MG63 (cell line): ENCODE data around the gene TMEM127. TPM values are rescaled to one million over a fixed set of nuclear protein-coding genes. Genes with fewer than 3 reads are reported as not detected.
"Not testable (repeated sequence)": the region's sequence is repeated elsewhere in the genome, so short reads cannot be mapped to it uniquely, and the experiment has no call there.

Experiments used
- DNase-seq: peaks from one replicate; pipeline ENCODE4 v3.0.0-alpha.2; 2020
- H3K27me3 ChIP-seq: fragments of 250-450 bp; sonication (Bioruptor Pico); 2 replicates; pipeline ENCODE4 v1.5.1; 2020; ENCODE audit warnings: mild to moderate bottlenecking, moderate library complexity
- H3K36me3 ChIP-seq: fragments of 250-450 bp; sonication (Bioruptor Pico); 2 replicates; pipeline ENCODE4 v1.5.1; 2020; ENCODE audit warnings: mild to moderate bottlenecking, moderate library complexity
- H3K4me3 ChIP-seq: fragments of 250-450 bp; sonication (Bioruptor Pico); 2 replicates; pipeline ENCODE4 v1.5.1; 2020; ENCODE audit warnings: mild to moderate bottlenecking, moderate library complexity
- H3K9me3 ChIP-seq: fragments of 250-450 bp; sonication (Bioruptor Pico); 2 replicates; pipeline ENCODE4 v1.5.1; 2020; ENCODE audit warnings: mild to moderate bottlenecking, moderate library complexity
- total RNA-seq: library from RNA; depleted of rRNA; stranded (reverse); fragments of >200 nt; shearing (Covaris generic); gene quantifications from 2 replicates; pipeline ENCODE4 v1.2.3, GENCODE V29; 2014; ENCODE audit warnings: low replicate concordance

Gene TMEM127
- total RNA-seq, 1 experiment from 2014 or later, result 7.3 TPM

DNA sequence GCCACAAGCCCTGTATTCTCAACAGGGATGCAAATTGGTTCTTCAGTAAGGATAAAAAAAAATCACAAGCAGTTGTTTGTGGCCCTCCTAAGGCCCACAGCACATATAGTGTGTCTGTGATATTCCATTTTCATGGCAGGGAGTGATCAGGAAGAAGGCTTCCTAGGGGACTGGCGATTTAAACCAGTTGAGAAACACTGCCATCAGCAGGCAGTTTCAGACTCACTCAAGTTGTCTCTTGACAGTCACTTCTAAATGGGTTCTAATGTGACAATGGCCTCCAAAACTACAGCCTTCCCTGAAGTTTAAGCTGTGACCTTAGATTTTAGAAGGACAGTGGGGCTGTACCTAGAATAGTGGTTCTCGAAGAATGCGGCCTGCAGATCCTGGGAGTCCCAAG lies 6.2 kb upstream of the TMEM127 start:
- peaks cover 73% of the 10 kb centered on the region for H3K36me3 ChIP-seq
- H3K9me3 ChIP-seq, result no peaks in the 10 kb centered on the region
- no peak overlapping the region for H3K4me3 ChIP-seq
- no peak for DNase-seq
- H3K27me3 ChIP-seq, result no peaks in the 10 kb centered on the region

DNA sequence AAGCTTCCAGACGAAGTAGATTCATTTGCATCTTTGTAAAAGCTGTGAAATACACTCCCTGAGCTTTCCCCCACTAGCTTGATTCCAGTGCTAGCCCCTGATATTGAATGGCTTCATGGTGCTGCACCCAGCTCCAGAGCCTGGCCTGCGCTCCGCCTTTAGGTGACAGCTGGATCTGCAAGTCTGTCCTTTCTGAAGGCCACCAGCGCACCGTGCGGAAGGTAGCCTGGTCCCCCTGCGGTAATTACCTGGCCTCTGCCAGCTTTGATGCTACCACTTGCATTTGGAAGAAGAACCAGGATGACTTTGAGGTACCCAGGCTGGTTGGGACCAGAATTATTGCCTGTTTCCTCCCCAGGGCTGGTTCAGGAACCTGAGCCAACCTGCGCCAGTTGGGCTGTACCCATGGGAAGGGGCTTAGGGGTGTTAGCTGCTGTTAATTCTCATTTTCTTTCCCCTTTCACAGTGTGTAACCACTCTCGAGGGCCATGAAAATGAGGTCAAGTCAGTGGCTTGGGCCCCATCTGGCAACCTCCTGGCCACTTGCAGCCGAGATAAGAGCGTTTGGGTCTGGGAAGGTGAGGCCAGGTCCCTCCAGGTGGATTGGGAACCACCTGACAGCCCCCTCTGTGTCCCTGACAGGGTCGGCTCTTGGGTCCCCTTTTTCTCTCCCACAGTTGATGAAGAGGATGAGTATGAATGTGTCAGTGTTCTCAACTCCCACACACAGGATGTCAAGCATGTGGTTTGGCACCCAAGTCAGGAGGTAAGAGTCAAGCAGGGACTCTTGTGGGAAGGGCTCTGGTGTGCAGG lies 1.6 kb upstream of the TMEM127 start:
- peaks cover 62% of the 10 kb centered on the region for H3K36me3 ChIP-seq
- no peaks in the 10 kb centered on the region for H3K27me3 ChIP-seq
- H3K4me3 ChIP-seq, result peak overlapping the region; percentile 99
- DNase-seq, result peak; percentile 31
- no peaks in the 10 kb centered on the region for H3K9me3 ChIP-seq

DNA sequence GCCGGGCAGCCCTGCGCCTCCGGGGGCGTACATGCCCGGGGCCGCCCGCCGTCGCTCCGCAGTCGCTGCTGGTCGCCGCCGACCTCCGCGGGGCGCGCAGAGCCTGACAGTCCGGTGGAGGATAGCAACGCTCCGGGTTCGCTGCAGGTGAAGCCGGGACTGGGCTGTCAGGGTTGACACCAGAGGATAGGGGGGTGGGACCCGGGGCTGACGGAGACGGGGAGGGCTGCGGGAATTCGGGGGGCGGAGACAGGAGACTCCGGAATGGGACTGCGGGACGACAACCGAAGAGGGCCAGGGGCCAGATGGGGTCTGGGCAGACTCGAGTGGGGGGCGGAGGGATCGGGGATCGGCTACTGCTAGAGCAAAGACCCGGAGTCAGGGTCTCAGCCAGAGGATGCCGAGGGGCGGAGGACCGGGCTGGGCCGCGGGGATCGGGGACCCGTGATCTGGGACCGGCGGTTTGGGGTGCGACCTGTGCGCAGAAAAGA lies 403 bp downstream of the TMEM127 start:
- H3K27me3 ChIP-seq, result no peaks in the 10 kb centered on the region
- no peaks in the 10 kb centered on the region for H3K9me3 ChIP-seq
- H3K4me3 ChIP-seq, result peak overlapping the region; percentile 99
- H3K36me3 ChIP-seq, result peaks cover 51% of the 10 kb centered on the region
- peak; percentile 32 for DNase-seq

DNA sequence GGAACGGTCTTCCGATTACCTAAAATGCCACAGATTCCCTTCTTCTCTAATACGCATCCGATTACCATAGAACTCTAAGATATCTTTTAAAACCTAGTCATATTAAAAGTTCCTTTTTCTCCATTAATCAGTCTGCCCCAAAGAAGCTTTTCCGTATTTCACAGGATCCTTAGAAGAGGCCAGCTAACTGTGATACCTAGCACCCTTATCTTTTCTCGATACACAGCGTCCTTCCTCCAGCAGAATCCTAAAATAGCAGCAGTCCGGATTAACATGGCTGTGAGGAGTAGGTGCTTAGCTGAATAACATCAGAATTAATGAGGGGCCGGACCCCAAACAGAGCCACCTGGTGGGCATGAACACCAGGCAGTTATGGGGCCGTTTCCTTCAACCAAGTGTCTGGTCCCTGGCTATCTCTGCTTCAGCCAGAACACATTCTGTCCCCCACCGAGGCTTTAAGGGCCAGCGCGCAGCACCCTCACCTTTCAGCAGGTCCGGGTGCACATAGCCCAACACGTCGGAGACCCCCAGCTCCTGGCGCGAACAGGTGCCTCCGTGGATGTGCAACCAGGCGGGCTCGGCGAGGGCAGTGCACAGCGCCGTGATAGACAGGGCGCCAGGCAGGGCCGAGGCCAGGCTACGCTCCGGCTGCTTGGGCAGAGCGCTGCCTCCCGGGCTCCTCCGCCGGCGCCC lies 995 bp downstream of the TMEM127 start:
- peak overlapping the region; percentile 99 for H3K4me3 ChIP-seq
- H3K9me3 ChIP-seq, result no peaks in the 10 kb centered on the region
- no peaks in the 10 kb centered on the region for H3K27me3 ChIP-seq
- H3K36me3 ChIP-seq, result peaks cover 48% of the 10 kb centered on the region
- no peak for DNase-seq

DNA sequence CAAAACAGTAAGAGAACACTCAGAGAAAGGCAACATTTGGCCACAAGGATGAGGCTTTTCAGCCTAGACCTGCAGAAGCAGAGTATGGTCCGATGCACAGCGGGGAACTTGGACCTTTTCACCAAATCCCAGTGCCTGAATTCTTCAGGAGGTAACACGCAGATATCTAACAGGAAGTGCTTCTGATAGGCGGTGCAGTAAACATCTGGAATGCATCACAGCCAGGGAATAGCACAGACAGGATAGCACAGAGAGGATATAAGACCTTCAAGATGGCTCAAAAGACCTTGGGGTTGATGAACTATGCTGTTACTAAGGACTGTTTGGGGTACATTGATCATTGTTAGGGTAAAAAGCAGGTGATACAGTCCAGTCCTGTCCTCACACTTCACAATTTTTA lies 1.7 kb downstream of the TMEM127 start:
- Histone ChIP-seq H3K36me3 (peaks cover 48% of the 10 kb centered on the region), H3K9me3 (no peaks in the 10 kb centered on the region), H3K4me3 (no peak overlapping the region; the same call in 1 of the 2 replicates), H3K27me3 (no peaks in the 10 kb centered on the region)
- DNase-seq, result no peak

DNA sequence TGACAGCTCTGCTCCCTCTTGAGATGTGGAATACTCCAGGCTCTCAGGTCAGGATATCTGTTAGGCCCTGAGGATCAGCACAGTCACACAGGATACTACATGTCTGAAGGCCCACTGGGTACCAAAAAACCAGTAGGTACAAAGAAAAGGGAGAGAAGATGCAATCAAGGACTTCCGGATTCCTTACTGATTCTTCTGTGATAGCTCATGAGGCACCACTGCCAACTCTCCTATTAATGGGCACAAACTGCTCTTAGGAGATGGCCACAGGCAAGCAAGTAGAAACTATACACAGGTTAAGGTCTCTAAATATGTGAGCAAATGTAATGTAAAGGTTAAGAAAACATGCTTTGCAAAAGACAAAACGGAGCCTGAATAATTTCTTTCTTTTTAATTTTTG lies 3.5 kb downstream of the TMEM127 start:
- H3K9me3 ChIP-seq, result no peaks in the 10 kb centered on the region
- H3K27me3 ChIP-seq, result no peaks in the 10 kb centered on the region
- no peak for DNase-seq
- H3K4me3 ChIP-seq, result no peak overlapping the region
- peaks cover 32% of the 10 kb centered on the region for H3K36me3 ChIP-seq

DNA sequence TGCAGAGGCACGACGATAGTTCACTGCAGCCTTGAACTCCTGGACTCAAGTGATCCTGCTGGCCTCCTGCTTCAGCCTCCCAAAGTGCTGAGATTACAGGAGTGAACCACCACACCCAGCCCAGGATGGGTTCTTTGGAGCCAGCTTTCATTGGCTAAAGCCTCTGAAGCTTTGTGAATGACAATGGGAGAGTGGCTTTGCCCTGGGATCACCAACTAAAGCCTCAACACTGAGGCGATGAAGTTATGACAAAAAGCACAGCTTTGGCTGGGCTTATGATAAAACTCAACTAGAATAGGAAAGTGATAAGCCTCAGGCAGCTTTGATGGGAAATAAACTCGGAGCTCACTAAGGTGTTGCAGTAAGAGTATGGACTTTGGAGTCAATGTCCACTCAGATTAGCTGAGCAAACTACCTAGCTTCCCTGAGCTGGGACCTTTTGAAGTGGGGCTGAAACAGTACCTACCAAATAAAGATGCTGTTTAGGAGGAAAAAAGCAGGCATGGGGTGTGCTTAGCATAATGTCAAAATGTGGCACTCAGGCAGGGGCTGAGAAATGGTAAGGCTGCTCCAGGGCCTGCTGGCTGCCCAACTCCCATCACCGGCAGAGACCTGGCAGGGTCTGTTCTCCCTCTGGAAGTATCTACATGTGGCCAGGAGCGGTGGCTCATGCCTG lies 4.3 kb downstream of the TMEM127 start:
- H3K27me3 ChIP-seq, result no peaks in the 10 kb centered on the region
- H3K36me3 ChIP-seq, result peaks cover 32% of the 10 kb centered on the region
- H3K4me3 ChIP-seq, result no peak overlapping the region
- DNase-seq, result no peak
- H3K9me3 ChIP-seq, result no peaks in the 10 kb centered on the region

DNA sequence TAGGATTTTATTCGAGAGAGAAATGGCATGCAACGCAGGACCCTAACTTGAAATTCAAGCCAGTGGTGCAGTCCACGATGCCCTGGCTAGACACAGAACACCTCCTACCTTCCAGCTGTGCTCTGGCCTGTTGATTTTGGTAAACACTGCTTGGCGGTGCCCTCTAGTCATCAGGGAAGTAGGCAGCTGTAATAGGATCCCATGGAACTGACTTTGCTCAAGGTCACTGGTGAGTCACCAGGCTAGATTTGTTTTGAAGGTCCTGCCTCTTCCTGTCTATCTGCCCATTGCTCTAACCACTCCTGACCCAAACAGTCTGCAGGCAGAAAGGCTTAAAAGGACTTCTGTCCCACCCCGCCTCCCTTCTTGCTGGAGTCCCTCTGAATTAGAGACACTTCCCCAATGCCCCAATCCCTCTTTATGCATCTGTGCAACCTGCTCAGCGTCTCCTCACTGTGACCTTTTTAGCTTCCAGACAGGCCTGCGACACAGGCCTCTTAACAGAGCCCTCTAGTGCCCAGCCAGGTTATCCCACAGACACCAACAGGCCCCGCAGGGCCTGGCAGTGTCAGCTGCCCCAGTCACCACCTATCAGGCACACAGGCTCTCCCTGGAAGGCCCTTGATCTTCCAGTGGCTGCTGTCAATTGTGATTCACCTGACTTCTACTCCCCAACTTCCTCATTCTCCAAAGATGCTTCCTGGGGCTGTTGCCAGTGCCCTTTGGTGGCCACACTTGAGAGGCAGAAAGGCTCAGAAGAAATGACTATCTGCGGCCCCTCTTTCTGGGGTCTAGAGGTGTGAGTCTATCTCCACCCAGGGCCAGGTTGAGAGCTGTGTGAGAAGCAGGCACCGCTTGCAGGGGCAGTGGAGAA lies 5.2 kb downstream of the TMEM127 start:
- no peaks in the 10 kb centered on the region for H3K9me3 ChIP-seq
- H3K4me3 ChIP-seq, result no peak overlapping the region
- H3K36me3 ChIP-seq, result peaks cover 29% of the 10 kb centered on the region
- peak; percentile 82 for DNase-seq
- no peaks in the 10 kb centered on the region for H3K27me3 ChIP-seq

DNA sequence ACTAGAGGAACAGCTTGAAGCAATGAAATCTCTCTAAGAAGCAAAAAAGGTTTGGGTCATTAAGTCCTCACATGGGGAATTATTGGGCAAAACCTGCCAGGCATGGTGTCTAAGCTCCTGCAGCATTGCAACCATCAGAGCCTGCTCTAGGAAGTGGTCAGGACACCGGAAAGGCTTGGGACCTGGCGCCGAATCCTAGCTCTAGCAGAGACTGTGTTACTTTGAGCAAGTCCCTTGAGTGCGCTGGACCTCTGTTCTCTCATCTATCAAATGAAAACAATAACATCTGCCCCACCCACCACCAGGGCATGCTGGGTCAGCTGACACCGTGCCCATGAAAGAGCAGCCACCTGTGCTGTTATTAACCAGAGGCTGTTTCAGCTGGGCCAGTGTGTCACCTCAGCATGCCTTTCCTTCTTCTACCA lies 6.3 kb downstream of the TMEM127 start:
- Histone ChIP-seq H3K4me3 (no peak overlapping the region), H3K27me3 (no peaks in the 10 kb centered on the region), H3K9me3 (no peaks in the 10 kb centered on the region), H3K36me3 (peaks cover 35% of the 10 kb centered on the region)
- DNase-seq, result no peak

DNA sequence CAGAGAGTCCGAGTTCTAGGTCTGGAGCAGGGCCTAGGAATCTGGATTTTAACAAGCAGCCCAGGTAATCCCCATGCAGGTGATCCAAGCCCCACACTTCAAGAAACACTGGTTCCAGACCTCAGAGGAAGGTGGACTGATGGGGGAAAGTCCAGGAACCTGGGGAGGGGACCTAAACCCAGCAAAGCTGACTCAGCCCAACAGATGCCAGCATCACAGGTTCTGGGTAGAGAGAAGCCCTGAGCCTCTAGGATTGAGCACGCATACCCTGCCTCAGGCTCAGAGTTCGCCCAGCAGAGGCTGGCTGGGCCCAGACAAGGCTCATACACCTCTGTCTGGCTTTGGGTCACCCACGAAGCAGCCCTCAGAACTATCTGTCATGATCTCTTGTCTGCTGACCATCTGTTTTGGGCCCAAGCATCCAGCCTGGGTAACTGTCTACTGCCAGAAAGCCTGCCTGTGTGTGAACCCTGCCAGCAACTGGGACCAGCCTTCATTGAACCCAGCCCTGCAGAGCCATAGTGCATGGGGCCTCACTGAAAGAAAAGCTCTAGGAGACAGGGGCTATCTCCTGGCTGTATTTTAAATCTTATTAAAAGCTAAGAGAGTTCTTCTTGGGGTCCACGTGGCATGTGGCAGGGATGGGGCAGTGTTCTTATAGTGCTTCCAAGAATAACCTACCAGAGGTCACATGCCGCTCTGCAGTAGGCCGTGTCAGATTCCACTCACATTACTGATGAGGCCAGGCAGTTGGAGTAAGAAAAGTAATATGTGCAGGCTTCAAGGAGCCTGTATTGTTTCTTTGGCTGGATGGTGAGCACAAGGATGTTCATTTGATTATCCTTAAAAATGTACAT lies 7.4 kb downstream of the TMEM127 start:
- Histone ChIP-seq H3K36me3 (peaks cover 34% of the 10 kb centered on the region), H3K27me3 (no peaks in the 10 kb centered on the region), H3K9me3 (no peaks in the 10 kb centered on the region), H3K4me3 (no peak overlapping the region)
- DNase-seq, result no peak

DNA sequence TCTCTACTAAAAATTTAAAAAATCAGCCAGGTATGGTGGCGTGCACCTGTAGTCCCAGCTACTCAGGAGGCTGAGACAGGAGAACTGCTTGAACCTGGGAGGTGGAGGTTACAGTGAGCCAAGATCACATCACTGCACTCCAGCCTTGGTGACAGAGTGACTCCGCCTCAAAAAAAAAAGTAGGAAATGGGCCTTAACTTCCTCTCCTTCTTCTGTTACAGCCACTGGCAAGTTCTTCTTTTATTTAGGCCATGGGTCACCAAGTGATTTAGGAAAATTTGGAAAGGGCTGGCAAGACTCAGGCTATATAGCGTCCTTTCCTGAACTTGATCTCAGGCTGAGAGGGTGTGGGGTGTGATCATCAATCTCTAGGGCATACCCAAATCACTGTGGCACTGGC lies 8.1 kb downstream of the TMEM127 start:
- H3K4me3 ChIP-seq, DNase-seq, H3K9me3 ChIP-seq, H3K27me3 ChIP-seq: not testable (repeated sequence)
- peaks cover 37% of the 10 kb centered on the region for H3K36me3 ChIP-seq

DNA sequence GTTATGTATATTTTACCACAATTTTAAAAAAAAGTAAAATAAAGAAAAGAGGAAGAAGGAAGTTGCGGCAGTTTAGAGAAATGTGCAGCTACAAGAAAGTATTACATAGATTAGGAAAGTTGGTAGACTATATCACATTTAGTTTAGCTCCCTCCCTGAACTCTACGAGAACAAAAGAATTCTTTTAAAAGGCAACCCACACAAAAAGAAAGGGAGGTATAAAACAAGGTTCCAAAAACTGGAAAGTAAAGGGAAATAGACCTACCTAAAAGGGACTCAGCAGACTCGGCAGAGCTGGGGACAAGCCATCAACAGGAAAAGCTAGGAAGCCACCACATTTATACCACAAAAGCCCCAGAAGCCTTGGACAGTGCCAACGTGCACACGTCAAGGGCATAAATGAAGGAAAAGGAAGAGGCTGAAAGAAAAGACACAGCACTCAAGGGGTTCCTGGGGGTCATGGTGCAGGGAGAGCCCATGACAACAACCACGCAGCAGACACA lies 9.1 kb downstream of the TMEM127 start:
- H3K9me3 ChIP-seq, result no peaks in the 10 kb centered on the region
- peaks cover 45% of the 10 kb centered on the region for H3K36me3 ChIP-seq
- H3K27me3 ChIP-seq, result no peaks in the 10 kb centered on the region
- no peak overlapping the region for H3K4me3 ChIP-seq
- no peak for DNase-seq

DNA sequence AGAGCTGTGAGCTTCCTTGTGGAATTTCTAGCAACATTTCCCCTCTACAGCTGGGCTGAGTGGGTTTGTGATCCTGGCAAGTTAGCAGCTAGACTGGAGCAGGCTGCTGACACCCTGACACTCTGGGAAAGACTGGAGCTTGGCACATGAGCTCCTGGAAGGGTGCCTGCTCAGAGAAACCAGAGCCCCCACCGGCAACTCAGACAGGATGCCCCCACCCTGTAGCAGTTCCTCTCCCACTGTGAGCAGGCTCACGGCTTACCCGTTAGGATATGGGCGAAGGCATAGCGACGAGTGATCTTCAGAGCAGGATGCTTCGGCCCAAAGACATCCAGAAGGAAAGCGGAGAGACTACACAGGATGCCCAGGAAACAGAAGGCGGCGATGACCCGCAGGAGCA lies 11.2 kb downstream of the TMEM127 start:
- Histone ChIP-seq H3K27me3 (no peaks in the 10 kb centered on the region), H3K4me3 (no peak overlapping the region), H3K9me3 (no peaks in the 10 kb centered on the region), H3K36me3 (peaks cover 41% of the 10 kb centered on the region)
- DNase-seq, result no peak

DNA sequence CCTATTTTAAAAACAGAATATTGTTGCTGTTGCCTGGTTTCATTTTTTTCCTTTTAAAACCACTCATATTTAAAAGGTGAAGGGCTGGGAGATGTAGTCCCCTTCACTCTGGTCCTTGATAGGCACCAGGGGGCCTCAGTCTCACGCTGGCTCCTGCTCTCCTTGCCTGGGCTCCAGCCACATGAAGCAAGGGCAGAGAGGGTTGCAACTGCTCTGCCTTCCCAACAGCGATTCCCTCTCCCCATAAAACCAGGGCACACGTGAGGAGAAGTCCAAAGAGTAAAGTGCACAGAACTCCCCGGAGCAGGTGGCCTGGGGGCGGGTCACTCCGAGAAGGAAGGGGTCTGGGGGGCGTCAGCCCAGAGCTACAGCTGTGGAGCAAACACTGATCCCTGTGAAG lies 12.8 kb downstream of the TMEM127 start:
- Histone ChIP-seq H3K4me3 (no peak overlapping the region), H3K36me3 (peaks cover 37% of the 10 kb centered on the region), H3K27me3 (no peaks in the 10 kb centered on the region), H3K9me3 (no peaks in the 10 kb centered on the region)
- no peak for DNase-seq

DNA sequence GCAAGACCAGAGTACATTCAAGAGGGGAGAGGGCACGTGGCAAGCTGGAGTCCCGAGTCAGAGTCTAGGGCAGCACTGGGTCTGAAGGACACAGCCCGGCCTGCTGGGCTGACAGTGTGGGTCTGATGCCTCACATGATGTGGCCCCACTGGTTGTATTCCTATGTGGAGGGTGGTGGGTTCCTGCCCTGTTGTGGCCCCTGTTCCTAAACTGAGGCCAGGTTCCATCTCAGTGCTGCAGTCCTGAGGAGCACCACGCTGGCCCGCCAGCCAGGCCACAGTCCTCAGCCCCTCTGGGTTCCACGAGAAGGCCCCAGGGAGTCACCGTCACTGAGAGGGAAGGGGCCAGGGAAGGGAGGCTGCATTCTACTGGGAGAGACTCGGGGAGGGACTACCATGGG lies 13.3 kb downstream of the TMEM127 start:
- H3K27me3 ChIP-seq, result no peaks in the 10 kb centered on the region
- H3K4me3 ChIP-seq, result no peak overlapping the region
- no peak for DNase-seq
- no peaks in the 10 kb centered on the region for H3K9me3 ChIP-seq
- peaks cover 37% of the 10 kb centered on the region for H3K36me3 ChIP-seq
